ENCODE measurements around the gene IRX6.

IRX6 gene

DNA sequence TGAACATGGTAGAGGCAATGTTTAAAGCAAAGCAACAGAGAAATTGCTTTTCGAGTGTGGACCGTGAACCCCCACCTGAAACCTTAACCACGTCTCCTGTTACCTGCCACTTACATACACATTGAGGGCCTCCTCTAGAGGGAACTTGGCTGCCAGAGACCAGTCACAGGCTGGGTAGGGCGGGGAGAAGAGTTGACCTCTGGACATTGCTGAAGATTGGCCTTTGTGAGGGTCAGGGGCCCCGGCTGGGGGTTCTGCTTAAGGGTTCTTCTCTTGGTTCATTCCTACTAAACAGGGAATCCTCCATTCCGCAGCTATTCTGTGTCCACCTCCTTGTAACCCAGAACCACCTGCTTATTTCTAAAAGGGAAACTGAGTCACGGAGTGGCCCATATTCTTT, 53.8 kb downstream of the IRX6 start:
- H2AFZ ChIP-seq (ENCODE audit: low read length): no peak overlapping the region

DNA sequence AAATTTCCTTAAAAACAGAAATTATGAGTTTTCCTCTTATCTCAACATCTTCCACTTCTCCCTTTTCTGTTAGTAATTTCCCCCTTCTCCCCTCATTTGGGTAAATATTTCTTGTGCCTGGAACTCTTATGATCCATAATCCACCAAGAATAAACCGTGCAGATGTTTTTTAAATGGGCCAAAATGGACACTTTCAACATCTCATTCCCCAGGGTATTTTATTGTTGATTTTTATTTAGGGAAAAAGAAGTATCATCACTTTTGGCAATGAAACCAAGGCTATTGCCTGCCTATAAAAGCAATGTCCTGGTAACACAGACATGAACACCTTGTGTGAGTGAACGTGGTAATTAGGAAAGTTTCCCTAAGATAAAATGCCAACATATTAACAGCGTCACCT, 54.6 kb downstream of the IRX6 start:
- no peaks in the 10 kb centered on the region for H3K79me2 ChIP-seq (ENCODE audit: insufficient read depth, low read length)
- no peak overlapping the region for H3K9ac ChIP-seq (ENCODE audit: low read depth, low read length, poor library complexity, severe bottlenecking)
- no peaks in the 10 kb centered on the region for H3K4me1 ChIP-seq (ENCODE audit: insufficient read depth, low read length, poor library complexity, severe bottlenecking)
- H3K27me3 ChIP-seq (ENCODE audit: insufficient read depth, low read length, poor library complexity, severe bottlenecking): no peaks in the 10 kb centered on the region
- no peak overlapping the region for H3K4me3 ChIP-seq (ENCODE audit: low read length, poor library complexity, severe bottlenecking)
- TF ChIP-seq, protein P1, sequence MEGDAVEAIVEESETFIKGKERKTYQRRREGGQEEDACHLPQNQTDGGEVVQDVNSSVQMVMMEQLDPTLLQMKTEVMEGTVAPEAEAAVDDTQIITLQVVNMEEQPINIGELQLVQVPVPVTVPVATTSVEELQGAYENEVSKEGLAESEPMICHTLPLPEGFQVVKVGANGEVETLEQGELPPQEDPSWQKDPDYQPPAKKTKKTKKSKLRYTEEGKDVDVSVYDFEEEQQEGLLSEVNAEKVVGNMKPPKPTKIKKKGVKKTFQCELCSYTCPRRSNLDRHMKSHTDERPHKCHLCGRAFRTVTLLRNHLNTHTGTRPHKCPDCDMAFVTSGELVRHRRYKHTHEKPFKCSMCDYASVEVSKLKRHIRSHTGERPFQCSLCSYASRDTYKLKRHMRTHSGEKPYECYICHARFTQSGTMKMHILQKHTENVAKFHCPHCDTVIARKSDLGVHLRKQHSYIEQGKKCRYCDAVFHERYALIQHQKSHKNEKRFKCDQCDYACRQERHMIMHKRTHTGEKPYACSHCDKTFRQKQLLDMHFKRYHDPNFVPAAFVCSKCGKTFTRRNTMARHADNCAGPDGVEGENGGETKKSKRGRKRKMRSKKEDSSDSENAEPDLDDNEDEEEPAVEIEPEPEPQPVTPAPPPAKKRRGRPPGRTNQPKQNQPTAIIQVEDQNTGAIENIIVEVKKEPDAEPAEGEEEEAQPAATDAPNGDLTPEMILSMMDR (conservative IDR thresholded peaks at IDR 0.05; ENCODE audit: low read length): no peak
- TF ChIP-seq EZH2phosphoT487 (IDR thresholded peaks at IDR 0.05; ENCODE audit: borderline replicate concordance): no peak
- no peak overlapping the region for H3K4me2 ChIP-seq (ENCODE audit: low read depth, low read length, poor library complexity, severe bottlenecking)
- H3K9me3 ChIP-seq (ENCODE audit: insufficient read depth, low read depth, low read length): no peaks in the 10 kb centered on the region
- H3F3A ChIP-seq (ENCODE audit: low read depth): no peaks in the 10 kb centered on the region
- H3K36me3 ChIP-seq (ENCODE audit: insufficient read depth, low read length): no peaks in the 10 kb centered on the region
- no peaks in the 10 kb centered on the region for H3K9me2 ChIP-seq (replicated peaks; ENCODE audit: low read depth, low read length)
- no peak overlapping the region for H2AFZ ChIP-seq (ENCODE audit: low read length)
- H4K20me1 ChIP-seq (ENCODE audit: insufficient read depth, low read length, poor library complexity, severe bottlenecking): no peaks in the 10 kb centered on the region

More for the DNA sequence above, 53.8 kb downstream of the IRX6 start:
- H4K20me1 ChIP-seq (ENCODE audit: insufficient read depth, low read length, poor library complexity, severe bottlenecking): no peaks in the 10 kb centered on the region
- no peaks in the 10 kb centered on the region for H3K27me3 ChIP-seq (ENCODE audit: insufficient read depth, low read length, poor library complexity, severe bottlenecking)
- TF ChIP-seq, protein P1 (conservative IDR thresholded peaks at IDR 0.05; ENCODE audit: low read length): no peak
- no peak for TF ChIP-seq EZH2phosphoT487 (IDR thresholded peaks at IDR 0.05; ENCODE audit: borderline replicate concordance)
- H3K9ac ChIP-seq (ENCODE audit: low read depth, low read length, poor library complexity, severe bottlenecking): no peak overlapping the region
- no peak overlapping the region for H3K4me2 ChIP-seq (ENCODE audit: low read depth, low read length, poor library complexity, severe bottlenecking)
- no peaks in the 10 kb centered on the region for H3K9me2 ChIP-seq (replicated peaks; ENCODE audit: low read depth, low read length)
- H3K36me3 ChIP-seq (ENCODE audit: insufficient read depth, low read length): no peaks in the 10 kb centered on the region
- no peaks in the 10 kb centered on the region for H3F3A ChIP-seq (ENCODE audit: low read depth)
- H3K9me3 ChIP-seq (ENCODE audit: insufficient read depth, low read depth, low read length): no peaks in the 10 kb centered on the region
- no peaks in the 10 kb centered on the region for H3K79me2 ChIP-seq (ENCODE audit: insufficient read depth, low read length)
- no peaks in the 10 kb centered on the region for H3K4me1 ChIP-seq (ENCODE audit: insufficient read depth, low read length, poor library complexity, severe bottlenecking)
- no peak overlapping the region for H3K4me3 ChIP-seq (ENCODE audit: low read length, poor library complexity, severe bottlenecking)

DNA sequence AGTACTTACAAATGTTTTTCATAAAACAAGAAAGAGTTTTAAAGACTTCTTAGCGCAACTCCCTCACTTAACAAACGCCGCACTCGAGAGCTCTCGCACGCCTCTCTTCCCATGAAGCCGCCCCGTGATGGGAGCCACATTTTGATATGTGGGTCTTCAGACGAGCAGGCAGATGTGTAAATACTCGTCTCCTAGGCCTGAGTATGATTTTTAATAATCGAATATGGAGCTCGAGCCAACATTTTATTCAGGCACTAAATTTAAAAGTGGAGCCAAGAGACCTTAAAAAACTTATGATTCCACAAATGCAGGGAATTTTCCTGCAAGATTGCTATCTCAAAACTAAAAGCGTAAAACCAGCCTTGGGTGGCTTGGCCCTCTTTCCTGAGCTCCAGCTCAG, 55.4 kb downstream of the IRX6 start:
- Histone ChIP-seq H3K9ac (ENCODE audit: low read depth, low read length, poor library complexity, severe bottlenecking) (no peak overlapping the region), H3K9me2 (replicated peaks; ENCODE audit: low read depth, low read length) (no peaks in the 10 kb centered on the region), H3F3A (ENCODE audit: low read depth) (no peaks in the 10 kb centered on the region), H3K79me2 (ENCODE audit: insufficient read depth, low read length) (no peaks in the 10 kb centered on the region), H3K9me3 (ENCODE audit: insufficient read depth, low read depth, low read length) (no peaks in the 10 kb centered on the region), H4K20me1 (ENCODE audit: insufficient read depth, low read length, poor library complexity, severe bottlenecking) (no peaks in the 10 kb centered on the region), H3K4me2 (ENCODE audit: low read depth, low read length, poor library complexity, severe bottlenecking) (no peak overlapping the region), H2AFZ (ENCODE audit: low read length) (no peak overlapping the region), H3K36me3 (ENCODE audit: insufficient read depth, low read length) (no peaks in the 10 kb centered on the region), H3K4me3 (ENCODE audit: low read length, poor library complexity, severe bottlenecking) (no peak overlapping the region), H3K27me3 (ENCODE audit: insufficient read depth, low read length, poor library complexity, severe bottlenecking) (no peaks in the 10 kb centered on the region), H3K4me1 (ENCODE audit: insufficient read depth, low read length, poor library complexity, severe bottlenecking) (no peaks in the 10 kb centered on the region)
- TF ChIP-seq EZH2phosphoT487 (IDR thresholded peaks at IDR 0.05; ENCODE audit: borderline replicate concordance): no peak
- TF ChIP-seq, protein P1 (conservative IDR thresholded peaks at IDR 0.05; ENCODE audit: low read length): no peak
